WERI-Rb-1 (cell line): ENCODE data around the gene C1QTNF5.

Experiments
- DNase-seq: peaks from one replicate; pipeline ENCODE4 v3.0.0-alpha.2; 2020
- H3K27ac ChIP-seq: fragments of 250-450 bp; sonication (Bioruptor Pico); 2 replicates; pipeline ENCODE4 v1.5.1; 2020; ENCODE audit warnings: mild to moderate bottlenecking, moderate library complexity
- H3K27me3 ChIP-seq: fragments of 250-450 bp; sonication (Bioruptor Pico); 2 replicates; pipeline ENCODE4 v1.5.1; 2021; ENCODE audit warnings: mild to moderate bottlenecking, low read depth, moderate library complexity; ENCODE audit not compliant: insufficient read depth, severe bottlenecking
- H3K36me3 ChIP-seq: fragments of 250-450 bp; sonication (Bioruptor Pico); 2 replicates; pipeline ENCODE4 v1.5.1; 2020; ENCODE audit warnings: mild to moderate bottlenecking, moderate library complexity
- H3K4me3 ChIP-seq: 2 replicates; pipeline ENCODE4 v1.5.1; 2011; ENCODE audit warnings: low read depth, mild to moderate bottlenecking, control low read depth, low read length
- H3K9me3 ChIP-seq: fragments of 250-450 bp; sonication (Bioruptor Pico); 2 replicates; pipeline ENCODE4 v1.5.1; 2021; ENCODE audit warnings: mild to moderate bottlenecking, moderate library complexity; ENCODE audit not compliant: severe bottlenecking
- CTCF ChIP-seq: IDR thresholded peaks from 2 replicates; pipeline ENCODE4 v1.5.1; 2011; ENCODE audit warnings: low read depth, mild to moderate bottlenecking, control low read depth, inconsistent platforms, low read length

Gene C1QTNF5

GRCh38 chr11:119317592-119318239, 23.0 kb downstream of the C1QTNF5 start:
- H3K27me3 ChIP-seq: peaks cover 13% of the 10 kb centered on the region
- no peaks in the 10 kb centered on the region for H3K36me3 ChIP-seq
- no peak for TF ChIP-seq CTCF
- H3K4me3 ChIP-seq: peak overlapping the region; percentile 32
- H3K9me3 ChIP-seq: no peaks in the 10 kb centered on the region
- no peak overlapping the region for H3K27ac ChIP-seq
- no peak for DNase-seq

DNA sequence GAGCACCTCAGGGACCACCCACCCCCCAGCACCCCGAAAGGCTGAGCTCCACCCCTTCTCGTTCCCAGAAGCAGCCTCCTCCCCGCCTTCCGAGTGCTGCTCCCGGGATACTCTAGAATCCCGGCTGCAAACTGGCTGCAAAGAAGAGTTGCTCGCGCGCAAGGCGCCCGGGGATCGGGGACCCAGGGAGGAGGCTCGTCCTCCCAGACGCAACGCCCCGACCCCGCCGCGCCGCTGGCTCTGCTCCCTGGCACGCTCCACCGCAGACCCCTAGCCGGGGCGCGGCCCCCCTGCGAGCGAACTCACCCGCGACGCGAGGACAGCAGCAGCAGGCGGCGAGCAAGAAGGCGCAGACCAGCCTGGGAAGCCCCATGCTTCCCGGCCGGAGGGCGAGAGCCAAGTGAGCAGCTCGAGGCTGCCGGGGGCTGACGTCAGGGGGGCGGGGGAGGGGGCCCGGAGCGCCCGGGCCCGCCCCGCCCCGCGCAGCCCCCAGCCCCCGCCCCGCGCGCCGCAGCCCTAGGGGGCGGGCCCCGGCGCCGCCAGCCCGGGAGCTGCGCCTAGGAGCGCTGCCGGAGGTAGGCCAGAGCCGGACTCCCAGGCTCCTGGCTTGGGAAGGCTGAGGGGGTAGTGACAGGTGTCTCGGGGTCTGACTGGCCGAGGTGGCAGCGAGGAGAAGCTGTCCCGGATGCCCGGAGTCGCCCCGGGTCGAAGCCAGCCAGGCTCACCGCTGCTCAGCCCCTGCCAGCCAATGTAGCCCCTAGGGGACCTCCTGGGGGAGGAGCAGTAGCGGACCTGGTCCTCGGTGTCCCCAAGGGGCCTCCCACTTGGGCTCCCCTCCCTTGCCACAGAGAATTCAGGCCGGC, 23.7 kb downstream of the C1QTNF5 start, which contains the start of gene MCAM:
TSS of gene MCAM (minus strand) at position 402 of the 863 bp plus-strand sequence. CDS start at position 373, 29 bp downstream.
- Histone ChIP-seq H3K27me3 (peaks cover 13% of the 10 kb centered on the region), H3K27ac (no peak within 1 kb of the TSS), H3K36me3 (no peaks in the 10 kb centered on the region), H3K4me3 (peak within 1 kb of the TSS; percentile 56), H3K9me3 (no peaks in the 10 kb centered on the region)
- DNase-seq: peak; percentile 43
- TF ChIP-seq CTCF: no peak

- Histone ChIP-seq H3K27me3 (peaks cover 13% of the 10 kb centered on the region), H3K9me3 (no peaks in the 10 kb centered on the region), H3K4me3 (peak overlapping the region; percentile 56), H3K27ac (no peak overlapping the region), H3K36me3 (no peaks in the 10 kb centered on the region)
- TF ChIP-seq CTCF: no peak
- no peak for DNase-seq
These were observed 24.5 kb downstream of the C1QTNF5 start for GRCh38 chr11:119316016-119316728.

DNA sequence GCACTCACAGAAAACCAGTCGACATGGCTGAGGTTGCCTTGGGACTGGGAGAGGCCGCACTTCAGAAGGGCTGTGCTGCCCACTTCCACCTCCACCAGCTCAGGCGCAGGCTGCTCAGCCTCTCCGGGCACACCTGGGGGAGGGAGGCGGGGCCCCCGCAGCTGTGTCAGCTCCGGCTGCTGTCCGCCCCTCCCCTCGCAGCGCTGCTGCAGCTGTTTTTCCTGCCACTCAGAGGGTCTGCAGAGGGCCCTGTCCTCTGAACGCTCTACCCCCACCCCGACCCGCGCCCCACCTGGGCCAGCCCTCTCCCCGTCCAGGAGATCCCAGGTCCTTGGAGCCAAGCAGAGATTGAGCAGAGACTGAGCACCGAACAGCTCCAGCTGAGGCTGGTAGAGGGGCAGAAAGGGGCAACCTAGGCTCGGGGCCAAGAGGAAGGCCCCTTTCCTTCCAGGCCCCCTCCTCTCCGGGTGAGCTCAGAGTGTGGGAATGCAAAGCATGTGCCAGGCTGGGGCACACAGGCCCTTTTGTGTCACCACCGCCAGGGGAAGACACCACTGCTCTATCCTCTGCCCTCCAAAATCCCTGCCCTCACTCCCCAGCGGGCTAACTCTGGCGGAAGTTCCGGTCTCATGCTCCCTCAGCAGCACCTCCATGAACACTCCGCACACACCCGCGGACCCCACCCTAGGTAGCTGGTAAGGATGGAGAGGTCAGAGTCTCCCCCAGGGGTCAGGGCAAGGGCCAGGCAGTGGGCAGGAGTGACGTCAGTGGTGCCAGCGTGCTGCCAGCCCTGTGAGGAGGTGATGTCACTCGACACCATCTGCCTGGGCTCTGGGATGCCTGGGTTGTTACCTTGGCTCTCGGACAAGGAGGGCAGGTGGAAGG, 25.3 kb downstream of the C1QTNF5 start:
- peaks cover 13% of the 10 kb centered on the region for H3K27me3 ChIP-seq
- H3K9me3 ChIP-seq: no peaks in the 10 kb centered on the region
- TF ChIP-seq CTCF: no peak
- no peaks in the 10 kb centered on the region for H3K36me3 ChIP-seq
- no peak overlapping the region for H3K27ac ChIP-seq
- no peak for DNase-seq
- H3K4me3 ChIP-seq: no peak overlapping the region

- Histone ChIP-seq H3K36me3 (no peaks in the 10 kb centered on the region), H3K27me3 (peaks cover 13% of the 10 kb centered on the region), H3K27ac (no peak overlapping the region), H3K9me3 (no peaks in the 10 kb centered on the region), H3K4me3 (no peak overlapping the region)
- no peak for TF ChIP-seq CTCF
- DNase-seq: no peak
These were observed 26.0 kb downstream of the C1QTNF5 start for GRCh38 chr11:119314726-119315125.
